Right ventricle myocardium superior (tissue), 1 donor: ENCODE data around the gene CHST3. TPM values are rescaled to one million over a fixed set of nuclear protein-coding genes. Genes with fewer than 3 reads are reported as not detected.

Source experiments
- ATAC-seq: fragments of 200-7000 bp; cut with Tn5 transposase; one replicate; pipeline ENCODE4 v1.9.1; 2020; ENCODE audit warnings: mild to moderate bottlenecking; ENCODE audit not compliant: poor library complexity
- DNase-seq: peaks from one replicate; pipeline ENCODE4 v3.0.0-alpha.2; 2020
- intact Hi-C: fragments of 100-400 bp; cut with DNase I; formaldehyde crosslinking; loops from one replicate; pipeline ENCODE4 v1.11.2; 2022
- total RNA-seq: library from RNA; stranded (reverse); fragmentation: NEBNext Ultra II Directional; extraction: Animal tissue kit (Norgen Biotek cat#: 25700); gene quantifications from one replicate; pipeline ENCODE4 v1.2.1, GENCODE V29; 2021
- donor health status: DM: no; HTN: yes; CAD: no; lungs with severe emphysema.

Gene CHST3
- total RNA-seq, 1 donor from 2014 or later, result 15.4 TPM

GRCh38 chr10:72000073-72001032 is 36.2 kb downstream of the CHST3 start:
- no peak for DNase-seq
- intact Hi-C loops, result no loop called here
- ATAC-seq, result no peak

- DNase-seq (peak; percentile 54), ATAC-seq (peak; percentile 46)
- intact Hi-C loops, result no loop called here
Observed at GRCh38 chr10:72001033-72001395, 36.8 kb downstream of the CHST3 start.

GRCh38 chr10:72002354-72003295 is 38.4 kb downstream of the CHST3 start:
- no peak for ATAC-seq
- intact Hi-C loops, result no loop called here
- DNase-seq, result peak; percentile 21

GRCh38 chr10:72006026-72006425 is 41.8 kb downstream of the CHST3 start:
- ATAC-seq, result no peak
- intact Hi-C loops, result no loop called here

GRCh38 chr10:72007246-72007892 is 43.2 kb downstream of the CHST3 start:
- intact Hi-C loops, result no loop called here
- DNase-seq (peak; percentile 83), ATAC-seq (peak; percentile 13)

More at GRCh38 chr10:72006026-72006425, 41.8 kb downstream of the CHST3 start:
- DNase-seq, result peak; percentile 14

GRCh38 chr10:72008096-72008981 is 44.1 kb downstream of the CHST3 start:
- intact Hi-C loops, result no loop called here
- DNase-seq (no peak), ATAC-seq (no peak)

GRCh38 chr10:72009051-72009424 is 44.8 kb downstream of the CHST3 start:
- no peak for ATAC-seq

GRCh38 chr10:72009425-72010081 is 45.4 kb downstream of the CHST3 start:
- DNase-seq, result peak; percentile 89
- peak; percentile 78 for ATAC-seq
- intact Hi-C loops, result no loop called here

More at GRCh38 chr10:72009051-72009424, 44.8 kb downstream of the CHST3 start:
- intact Hi-C loops, result no loop called here
- DNase-seq, result no peak

GRCh38 chr10:72010234-72010973 is 46.2 kb downstream of the CHST3 start:
- no peak for ATAC-seq
- no peak for DNase-seq
- intact Hi-C loops, result no loop called here

GRCh38 chr10:72011016-72011415 is 46.8 kb downstream of the CHST3 start:
- ATAC-seq (no peak), DNase-seq (no peak)
- intact Hi-C loops, result no loop called here

GRCh38 chr10:72011468-72011867 is 47.3 kb downstream of the CHST3 start:
- no peak for ATAC-seq
- intact Hi-C loops, result no loop called here

GRCh38 chr10:72011976-72012512 is 47.8 kb downstream of the CHST3 start:
- ATAC-seq, result no peak
- no peak for DNase-seq
- intact Hi-C loops, result no loop called here

More at GRCh38 chr10:72011468-72011867, 47.3 kb downstream of the CHST3 start:
- DNase-seq, result no peak

GRCh38 chr10:72012796-72013195 is 48.6 kb downstream of the CHST3 start:
- DNase-seq (no peak), ATAC-seq (no peak)
- intact Hi-C loops, result no loop called here

- ATAC-seq (peak; percentile 48), DNase-seq (peak; percentile 77)
- intact Hi-C loops, result no loop called here
Observed at GRCh38 chr10:72013202-72013945, 49.2 kb downstream of the CHST3 start.

- ATAC-seq, result no peak
- intact Hi-C loops, result no loop called here
- DNase-seq, result peak; percentile 30
Observed at GRCh38 chr10:72014197-72014596, 50.0 kb downstream of the CHST3 start.
